Measurements from ENCODE around the gene PIK3C2A. TPM values are rescaled to one million over a fixed set of nuclear protein-coding genes. Genes with fewer than 3 reads are reported as not detected.
A peak's percentile ranks its signal among the peaks of the same experiment; 100 is the strongest.

PIK3C2A gene
- total and polyA plus RNA-seq, 2 of the 13 experiments (the other 11 are each of a cell fraction or from before 2014, with no cell fraction given): 27.5 to 49.9 TPM

DNA sequence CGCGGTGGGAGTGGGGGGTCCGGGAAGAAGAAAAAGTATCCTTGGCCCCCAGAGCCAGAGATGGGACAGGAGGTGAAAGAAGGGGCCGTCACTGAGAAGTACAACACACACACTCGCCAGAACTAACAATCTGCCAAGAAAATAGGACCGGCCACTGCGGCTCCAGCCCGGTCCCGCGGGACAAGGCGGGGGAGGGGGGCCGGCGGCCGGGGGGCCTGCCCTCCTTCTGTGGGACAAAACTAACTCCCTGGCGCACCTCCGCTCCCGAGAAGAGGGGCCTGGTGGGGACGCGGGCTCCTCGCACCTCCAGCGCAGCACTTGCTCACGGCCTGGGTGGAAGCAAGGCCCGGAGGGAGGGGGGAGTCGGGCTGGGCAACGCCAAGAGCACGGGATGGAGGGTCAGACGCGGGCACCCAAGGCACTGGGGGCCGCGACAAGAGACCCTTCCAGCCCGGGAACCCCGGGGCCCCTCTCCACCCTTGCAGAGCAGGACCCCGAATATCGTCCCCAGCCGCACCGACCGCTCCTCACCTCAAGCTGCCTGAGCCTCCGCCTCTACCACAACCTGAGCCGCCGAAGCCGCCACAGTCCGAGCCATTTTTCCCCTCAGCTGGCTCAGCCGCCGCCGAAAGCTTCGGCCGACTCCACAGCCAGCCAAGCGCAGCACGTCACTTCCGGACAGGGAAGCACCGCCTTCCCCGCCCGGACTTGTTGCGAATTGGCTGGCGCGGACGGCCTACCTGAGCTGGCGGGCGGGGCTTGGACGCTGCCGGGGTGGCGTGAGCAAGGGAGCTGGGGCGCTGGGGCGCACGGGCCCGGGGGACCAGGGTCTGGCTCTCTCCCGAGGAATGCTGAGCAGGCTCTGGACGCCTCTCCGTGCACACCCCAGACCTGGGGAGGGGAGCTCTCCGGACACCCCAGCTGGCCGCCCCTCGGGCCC is at the start of gene PIK3C2A (continued):
- TF ChIP-seq TCF12 (IDR thresholded peaks at IDR 0.05) (no peak), TCF12 (CRISPR knock-in tag; IDR thresholded peaks at IDR 0.05) (no peak), PAWR (CRISPR knock-in tag; IDR thresholded peaks at IDR 0.05; ENCODE audit: borderline replicate concordance) (no peak), KDM5B (CRISPR knock-in tag; IDR thresholded peaks at IDR 0.05; ENCODE audit: borderline replicate concordance) (peak; percentile 89; the same call in 1 of the 2 replicates), ZBTB1 (CRISPR knock-in tag; IDR thresholded peaks at IDR 0.05; ENCODE audit: borderline replicate concordance) (no peak), RARG (CRISPR knock-in tag; IDR thresholded peaks at IDR 0.05; ENCODE audit: low read depth) (0 out of 2 replicates have a peak, but pooled peaks have one; percentile 35), SPEN (CRISPR knock-in tag; IDR thresholded peaks at IDR 0.05; ENCODE audit: low read depth) (peak; percentile 60; the same call in 1 of the 2 replicates), ZNF709 (CRISPR knock-in tag; IDR thresholded peaks at IDR 0.05) (peak; percentile 93), ZSCAN25 (CRISPR knock-in tag; IDR thresholded peaks at IDR 0.05) (peak; percentile 74; the same call in 1 of the 2 replicates), ZNF678 (CRISPR knock-in tag; IDR thresholded peaks at IDR 0.05) (no peak), KDM4B (CRISPR knock-in tag; IDR thresholded peaks at IDR 0.05) (peak; percentile 57; the same call in 1 of the 2 replicates), HHEX (CRISPR knock-in tag; IDR thresholded peaks at IDR 0.05) (no peak), RELA (CRISPR knock-in tag; IDR thresholded peaks at IDR 0.05) (peak; percentile 67; the same call in 1 of the 2 replicates), MBNL3 (CRISPR knock-in tag; conservative IDR thresholded peaks at IDR 0.05) (no peak), SIN3B (IDR thresholded peaks at IDR 0.05; ENCODE audit: low read length) (no peak)
- TF ChIP-seq, protein P1, sequence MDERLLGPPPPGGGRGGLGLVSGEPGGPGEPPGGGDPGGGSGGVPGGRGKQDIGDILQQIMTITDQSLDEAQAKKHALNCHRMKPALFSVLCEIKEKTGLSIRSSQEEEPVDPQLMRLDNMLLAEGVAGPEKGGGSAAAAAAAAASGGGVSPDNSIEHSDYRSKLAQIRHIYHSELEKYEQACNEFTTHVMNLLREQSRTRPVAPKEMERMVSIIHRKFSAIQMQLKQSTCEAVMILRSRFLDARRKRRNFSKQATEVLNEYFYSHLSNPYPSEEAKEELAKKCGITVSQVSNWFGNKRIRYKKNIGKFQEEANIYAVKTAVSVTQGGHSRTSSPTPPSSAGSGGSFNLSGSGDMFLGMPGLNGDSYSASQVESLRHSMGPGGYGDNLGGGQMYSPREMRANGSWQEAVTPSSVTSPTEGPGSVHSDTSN (CRISPR knock-in tag; IDR thresholded peaks at IDR 0.05): no peak
- TF ChIP-seq, protein P2, sequence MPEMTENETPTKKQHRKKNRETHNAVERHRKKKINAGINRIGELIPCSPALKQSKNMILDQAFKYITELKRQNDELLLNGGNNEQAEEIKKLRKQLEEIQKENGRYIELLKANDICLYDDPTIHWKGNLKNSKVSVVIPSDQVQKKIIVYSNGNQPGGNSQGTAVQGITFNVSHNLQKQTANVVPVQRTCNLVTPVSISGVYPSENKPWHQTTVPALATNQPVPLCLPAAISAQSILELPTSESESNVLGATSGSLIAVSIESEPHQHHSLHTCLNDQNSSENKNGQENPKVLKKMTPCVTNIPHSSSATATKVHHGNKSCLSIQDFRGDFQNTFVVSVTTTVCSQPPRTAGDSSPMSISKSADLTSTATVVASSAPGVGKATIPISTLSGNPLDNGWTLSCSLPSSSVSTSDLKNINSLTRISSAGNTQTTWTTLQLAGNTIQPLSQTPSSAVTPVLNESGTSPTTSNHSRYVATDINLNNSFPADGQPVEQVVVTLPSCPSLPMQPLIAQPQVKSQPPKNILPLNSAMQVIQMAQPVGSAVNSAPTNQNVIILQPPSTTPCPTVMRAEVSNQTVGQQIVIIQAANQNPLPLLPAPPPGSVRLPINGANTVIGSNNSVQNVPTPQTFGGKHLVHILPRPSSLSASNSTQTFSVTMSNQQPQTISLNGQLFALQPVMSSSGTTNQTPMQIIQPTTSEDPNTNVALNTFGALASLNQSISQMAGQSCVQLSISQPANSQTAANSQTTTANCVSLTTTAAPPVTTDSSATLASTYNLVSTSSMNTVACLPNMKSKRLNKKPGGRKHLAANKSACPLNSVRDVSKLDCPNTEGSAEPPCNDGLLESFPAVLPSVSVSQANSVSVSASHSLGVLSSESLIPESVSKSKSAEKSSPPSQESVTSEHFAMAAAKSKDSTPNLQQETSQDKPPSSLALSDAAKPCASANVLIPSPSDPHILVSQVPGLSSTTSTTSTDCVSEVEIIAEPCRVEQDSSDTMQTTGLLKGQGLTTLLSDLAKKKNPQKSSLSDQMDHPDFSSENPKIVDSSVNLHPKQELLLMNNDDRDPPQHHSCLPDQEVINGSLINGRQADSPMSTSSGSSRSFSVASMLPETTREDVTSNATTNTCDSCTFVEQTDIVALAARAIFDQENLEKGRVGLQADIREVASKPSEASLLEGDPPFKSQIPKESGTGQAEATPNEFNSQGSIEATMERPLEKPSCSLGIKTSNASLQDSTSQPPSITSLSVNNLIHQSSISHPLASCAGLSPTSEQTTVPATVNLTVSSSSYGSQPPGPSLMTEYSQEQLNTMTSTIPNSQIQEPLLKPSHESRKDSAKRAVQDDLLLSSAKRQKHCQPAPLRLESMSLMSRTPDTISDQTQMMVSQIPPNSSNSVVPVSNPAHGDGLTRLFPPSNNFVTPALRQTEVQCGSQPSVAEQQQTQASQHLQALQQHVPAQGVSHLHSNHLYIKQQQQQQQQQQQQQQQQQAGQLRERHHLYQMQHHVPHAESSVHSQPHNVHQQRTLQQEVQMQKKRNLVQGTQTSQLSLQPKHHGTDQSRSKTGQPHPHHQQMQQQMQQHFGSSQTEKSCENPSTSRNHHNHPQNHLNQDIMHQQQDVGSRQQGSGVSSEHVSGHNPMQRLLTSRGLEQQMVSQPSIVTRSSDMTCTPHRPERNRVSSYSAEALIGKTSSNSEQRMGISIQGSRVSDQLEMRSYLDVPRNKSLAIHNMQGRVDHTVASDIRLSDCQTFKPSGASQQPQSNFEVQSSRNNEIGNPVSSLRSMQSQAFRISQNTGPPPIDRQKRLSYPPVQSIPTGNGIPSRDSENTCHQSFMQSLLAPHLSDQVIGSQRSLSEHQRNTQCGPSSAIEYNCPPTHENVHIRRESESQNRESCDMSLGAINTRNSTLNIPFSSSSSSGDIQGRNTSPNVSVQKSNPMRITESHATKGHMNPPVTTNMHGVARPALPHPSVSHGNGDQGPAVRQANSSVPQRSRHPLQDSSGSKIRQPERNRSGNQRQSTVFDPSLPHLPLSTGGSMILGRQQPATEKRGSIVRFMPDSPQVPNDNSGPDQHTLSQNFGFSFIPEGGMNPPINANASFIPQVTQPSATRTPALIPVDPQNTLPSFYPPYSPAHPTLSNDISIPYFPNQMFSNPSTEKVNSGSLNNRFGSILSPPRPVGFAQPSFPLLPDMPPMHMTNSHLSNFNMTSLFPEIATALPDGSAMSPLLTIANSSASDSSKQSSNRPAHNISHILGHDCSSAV (CRISPR knock-in tag; IDR thresholded peaks at IDR 0.05; ENCODE audit: borderline replicate concordance): peak; percentile 76; the same call in 1 of the 2 replicates
- TF ChIP-seq, protein P3, sequence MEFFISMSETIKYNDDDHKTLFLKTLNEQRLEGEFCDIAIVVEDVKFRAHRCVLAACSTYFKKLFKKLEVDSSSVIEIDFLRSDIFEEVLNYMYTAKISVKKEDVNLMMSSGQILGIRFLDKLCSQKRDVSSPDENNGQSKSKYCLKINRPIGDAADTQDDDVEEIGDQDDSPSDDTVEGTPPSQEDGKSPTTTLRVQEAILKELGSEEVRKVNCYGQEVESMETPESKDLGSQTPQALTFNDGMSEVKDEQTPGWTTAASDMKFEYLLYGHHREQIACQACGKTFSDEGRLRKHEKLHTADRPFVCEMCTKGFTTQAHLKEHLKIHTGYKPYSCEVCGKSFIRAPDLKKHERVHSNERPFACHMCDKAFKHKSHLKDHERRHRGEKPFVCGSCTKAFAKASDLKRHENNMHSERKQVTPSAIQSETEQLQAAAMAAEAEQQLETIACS (CRISPR knock-in tag; IDR thresholded peaks at IDR 0.05): no peak

Data from HepG2 (cell line).